IPS DF 19.7 (cell line): Measurements from ENCODE around the gene PRMT7.

Experiments used
- DNase-seq: peaks from one replicate; pipeline ENCODE4 v3.0.0-alpha.2; 2013; ENCODE audit warnings: low read depth, low spot score

PRMT7 gene, protein sequence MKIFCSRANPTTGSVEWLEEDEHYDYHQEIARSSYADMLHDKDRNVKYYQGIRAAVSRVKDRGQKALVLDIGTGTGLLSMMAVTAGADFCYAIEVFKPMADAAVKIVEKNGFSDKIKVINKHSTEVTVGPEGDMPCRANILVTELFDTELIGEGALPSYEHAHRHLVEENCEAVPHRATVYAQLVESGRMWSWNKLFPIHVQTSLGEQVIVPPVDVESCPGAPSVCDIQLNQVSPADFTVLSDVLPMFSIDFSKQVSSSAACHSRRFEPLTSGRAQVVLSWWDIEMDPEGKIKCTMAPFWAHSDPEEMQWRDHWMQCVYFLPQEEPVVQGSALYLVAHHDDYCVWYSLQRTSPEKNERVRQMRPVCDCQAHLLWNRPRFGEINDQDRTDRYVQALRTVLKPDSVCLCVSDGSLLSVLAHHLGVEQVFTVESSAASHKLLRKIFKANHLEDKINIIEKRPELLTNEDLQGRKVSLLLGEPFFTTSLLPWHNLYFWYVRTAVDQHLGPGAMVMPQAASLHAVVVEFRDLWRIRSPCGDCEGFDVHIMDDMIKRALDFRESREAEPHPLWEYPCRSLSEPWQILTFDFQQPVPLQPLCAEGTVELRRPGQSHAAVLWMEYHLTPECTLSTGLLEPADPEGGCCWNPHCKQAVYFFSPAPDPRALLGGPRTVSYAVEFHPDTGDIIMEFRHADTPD

DNA sequence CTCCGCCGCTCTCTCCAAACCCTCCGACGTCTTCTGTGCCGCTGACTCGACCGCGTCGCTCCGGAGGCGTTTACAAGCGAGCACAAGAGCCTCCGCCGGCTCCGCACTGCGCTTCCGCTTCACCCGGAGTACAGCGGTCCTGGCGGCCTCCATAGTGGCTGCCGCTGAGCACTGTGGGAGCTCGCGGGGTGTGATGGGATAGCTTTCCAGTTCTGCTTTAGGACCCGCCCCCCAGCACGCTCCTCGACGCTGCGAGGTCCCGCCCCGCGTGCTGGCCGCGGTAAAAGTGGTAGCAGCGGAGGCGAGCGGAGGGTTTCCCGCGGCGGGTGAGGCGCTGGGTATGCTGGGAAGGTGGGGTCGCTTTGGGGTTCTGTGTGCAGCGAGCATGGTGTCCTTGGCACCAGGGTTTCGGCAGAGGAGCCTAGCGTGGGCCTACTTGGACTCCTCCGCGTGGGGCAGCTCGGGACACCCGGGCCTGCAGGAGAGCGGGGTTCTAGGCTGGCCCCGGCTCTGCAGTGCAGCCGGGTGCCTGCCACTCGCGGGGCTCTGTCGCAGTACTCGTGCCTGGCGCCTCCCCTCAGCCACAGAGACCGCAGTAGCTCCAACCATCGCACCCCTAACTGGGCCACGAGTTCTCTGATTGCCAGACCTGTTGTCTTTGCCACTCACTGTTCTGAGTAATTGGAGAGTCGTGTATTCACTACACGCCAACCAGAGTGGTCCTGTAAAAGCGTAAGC lies at the start of gene PRMT7, which contains the start of gene SLC7A6OS:
TSS of gene PRMT7 (plus strand) at position 246 of the 738 bp plus-strand sequence. CDS start 4,961 bp downstream, outside the sequence.
TSS of gene SLC7A6OS (minus strand) at position 173 of the 738 bp plus-strand sequence. CDS start at position 153, 20 bp downstream.
- peak; percentile 73 for DNase-seq

DNA sequence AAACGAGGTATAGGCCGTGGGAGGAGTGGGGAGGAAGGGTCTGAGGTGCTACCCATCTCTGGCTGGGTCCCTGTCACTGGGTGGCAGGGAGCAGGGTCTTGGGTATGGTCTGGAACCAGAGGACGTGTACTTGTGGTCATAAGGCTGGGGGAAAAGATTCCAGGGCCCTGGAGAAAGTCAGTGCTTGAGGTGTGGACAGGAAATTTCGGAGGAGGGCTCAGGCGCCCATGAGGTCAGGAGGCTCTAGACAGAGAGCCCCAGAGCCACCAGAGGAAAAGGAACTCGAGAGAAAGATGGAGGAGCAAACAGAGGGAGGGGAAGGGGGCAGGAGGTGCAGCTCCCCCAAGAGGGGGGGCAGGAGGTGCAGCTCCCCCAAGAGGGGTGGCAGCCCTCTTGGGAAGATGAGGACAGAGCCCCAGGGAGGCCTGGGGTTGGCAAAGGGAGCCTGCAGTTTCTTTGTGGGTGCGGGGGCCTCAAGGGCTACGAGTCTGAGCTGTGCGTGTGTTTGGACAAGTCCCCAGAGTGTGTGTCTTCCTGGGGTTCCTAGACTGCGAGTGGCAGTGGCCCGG lies 47.2 kb upstream of the PRMT7 start:
- no peak for DNase-seq

DNA sequence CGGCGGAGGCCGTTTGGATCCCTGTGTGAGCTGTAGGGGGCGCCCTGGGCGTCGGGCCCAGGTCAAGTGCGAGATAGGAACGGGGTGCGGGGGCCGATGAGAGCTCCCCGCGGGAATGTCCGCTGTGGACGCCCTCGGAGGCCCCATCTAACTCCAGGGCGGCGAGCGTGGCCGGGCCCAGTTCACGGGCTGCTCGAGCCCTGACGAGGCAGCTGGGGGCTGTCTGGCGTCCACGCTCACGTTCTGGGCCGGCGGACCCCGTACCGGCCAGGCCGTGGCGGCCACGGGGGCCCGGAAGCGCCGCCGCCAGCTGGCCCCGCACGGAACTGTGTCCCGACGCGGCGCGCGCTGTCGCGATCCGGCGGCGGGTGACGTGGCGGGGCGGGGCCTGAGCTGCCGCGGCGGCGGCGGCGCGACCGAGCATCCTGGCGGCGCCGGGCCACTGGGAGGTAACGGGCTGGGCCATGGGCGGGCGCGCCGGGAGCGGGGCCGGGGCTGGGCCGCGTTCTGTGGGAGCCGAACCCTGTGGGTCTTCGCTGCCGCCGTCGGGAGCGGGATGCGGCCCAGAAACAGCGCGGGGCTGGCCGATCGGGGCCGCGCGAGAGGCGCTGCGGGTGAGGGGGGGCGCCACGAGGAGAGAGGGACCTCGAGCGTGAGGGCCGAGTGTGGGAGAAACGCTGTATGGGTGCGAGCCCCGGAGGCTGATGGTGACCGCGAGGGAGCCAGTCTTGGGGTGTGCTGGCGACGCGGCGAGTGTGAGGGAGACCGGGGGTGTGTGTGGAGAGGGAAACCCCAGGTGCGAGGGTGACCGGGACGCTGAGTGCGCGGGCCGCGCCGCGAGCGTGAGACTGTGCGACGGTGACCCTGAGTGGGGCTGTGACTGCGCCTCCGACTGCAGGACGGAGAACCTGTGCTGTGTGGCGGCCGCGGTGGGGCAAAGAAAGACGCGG lies 46.4 kb upstream of the PRMT7 start, which contains the start of gene SLC7A6:
TSS of gene SLC7A6 (plus strand) at position 399 of the 950 bp plus-strand sequence. CDS start 10,201 bp downstream, outside the sequence.
- no peak for DNase-seq

DNA sequence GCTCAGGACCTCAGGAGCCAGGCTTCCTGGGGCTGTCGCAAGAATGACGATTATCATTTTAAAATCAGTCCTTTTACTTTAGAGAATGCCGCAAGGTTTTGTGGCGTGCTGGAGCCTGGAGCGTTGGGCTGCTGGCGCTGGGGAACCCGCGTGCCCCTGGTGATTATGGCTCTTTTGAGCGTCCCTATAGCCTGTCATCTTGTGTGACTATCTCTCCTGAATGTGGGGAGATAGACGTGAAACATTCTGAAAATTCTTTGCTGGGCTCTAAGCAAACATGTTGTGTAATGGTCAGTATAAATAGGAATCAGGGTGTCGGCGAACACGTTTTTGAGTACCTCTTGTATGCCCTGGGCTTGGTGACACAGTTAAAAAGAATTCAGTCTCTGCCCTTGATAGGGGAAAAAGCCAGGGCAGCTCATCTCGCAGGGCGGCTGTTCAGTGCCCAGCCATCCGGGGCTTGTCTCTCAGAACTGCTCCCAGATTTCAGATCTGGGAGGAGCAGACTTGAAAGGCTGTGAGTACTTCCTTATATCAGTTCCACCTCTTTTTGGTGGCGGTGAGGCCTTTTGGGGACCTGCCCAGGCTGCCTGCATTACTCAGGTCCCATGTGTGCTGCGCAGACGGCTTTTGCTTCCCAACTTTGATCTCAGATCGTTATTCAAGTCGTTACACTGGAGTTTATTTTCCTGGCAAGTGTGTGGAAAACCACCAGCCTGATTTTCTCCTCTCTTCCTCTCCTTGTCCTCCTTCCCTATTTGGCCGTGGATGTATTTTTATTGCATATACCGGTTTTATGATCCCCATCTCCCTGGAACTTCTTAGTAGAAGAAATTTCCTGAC lies 45.5 kb upstream of the PRMT7 start:
- DNase-seq, result no peak

DNA sequence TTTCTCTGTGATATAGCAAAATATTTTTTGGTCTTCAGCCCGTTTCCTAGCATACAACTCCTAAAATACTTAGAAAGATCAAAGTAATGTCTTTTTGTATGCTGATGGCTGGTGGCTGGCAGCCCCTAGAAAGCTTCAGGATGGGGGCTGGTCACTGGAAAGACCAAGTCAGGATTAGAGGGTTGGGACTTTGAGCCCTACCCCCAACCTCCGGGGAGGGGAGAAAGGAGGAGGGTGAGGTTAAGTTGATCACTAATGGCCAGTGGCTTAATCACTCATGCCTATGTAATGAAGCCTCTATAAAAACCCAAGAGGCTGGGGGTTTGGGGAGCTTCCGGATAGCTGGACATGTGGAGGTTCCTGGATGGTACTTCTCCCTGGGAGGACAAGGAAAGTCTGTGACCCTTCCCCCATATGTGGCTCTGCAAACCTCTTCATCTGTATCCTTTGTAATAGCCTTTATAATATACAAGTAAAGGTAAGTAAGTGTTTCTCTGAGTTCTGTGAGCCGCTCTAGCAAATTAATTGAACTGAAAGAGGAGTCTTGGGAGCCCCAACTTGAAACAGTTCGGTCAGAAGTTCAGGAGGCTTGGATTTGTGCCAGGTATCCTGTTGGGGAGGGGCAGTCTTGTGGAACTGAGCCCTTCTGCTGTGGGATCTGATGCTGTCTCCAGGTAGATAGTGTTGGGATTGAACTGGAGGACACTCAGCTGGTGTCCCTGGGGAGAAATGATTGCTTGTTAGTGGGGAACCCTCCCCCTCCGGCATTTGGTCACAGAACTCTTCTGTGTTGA lies 43.0 kb upstream of the PRMT7 start:
- no peak for DNase-seq

DNA sequence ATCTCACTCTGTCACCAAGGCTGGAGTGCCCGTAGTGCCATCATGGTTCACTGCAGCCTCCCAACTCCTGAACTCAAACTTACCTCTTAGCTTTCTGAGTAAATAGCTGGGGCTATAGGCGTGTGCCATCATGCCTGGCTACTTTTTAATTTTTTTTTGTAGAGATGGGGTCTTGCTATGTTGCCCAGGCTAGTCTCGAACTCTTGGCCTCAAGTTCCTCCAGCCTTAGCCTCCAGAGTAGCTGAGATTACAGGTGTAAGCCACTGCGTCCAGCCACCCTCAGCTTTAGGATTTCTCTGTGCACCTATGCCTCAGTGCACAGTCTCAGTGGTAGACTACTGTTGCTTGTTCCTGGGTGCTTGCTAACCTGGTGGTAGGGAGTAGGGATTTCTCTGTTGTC lies 41.0 kb upstream of the PRMT7 start:
- no peak for DNase-seq

- no peak for DNase-seq
These were observed 40.5 kb upstream of the PRMT7 start for GRCh38 chr16:68270353-68270752.

- DNase-seq, result no peak
These were observed 38.2 kb upstream of the PRMT7 start for GRCh38 chr16:68272507-68273209.

- DNase-seq, result no peak
These were observed 37.4 kb upstream of the PRMT7 start for GRCh38 chr16:68273459-68273858.

GRCh38 chr16:68273896-68274295 lies 36.9 kb upstream of the PRMT7 start:
- no peak for DNase-seq

DNA sequence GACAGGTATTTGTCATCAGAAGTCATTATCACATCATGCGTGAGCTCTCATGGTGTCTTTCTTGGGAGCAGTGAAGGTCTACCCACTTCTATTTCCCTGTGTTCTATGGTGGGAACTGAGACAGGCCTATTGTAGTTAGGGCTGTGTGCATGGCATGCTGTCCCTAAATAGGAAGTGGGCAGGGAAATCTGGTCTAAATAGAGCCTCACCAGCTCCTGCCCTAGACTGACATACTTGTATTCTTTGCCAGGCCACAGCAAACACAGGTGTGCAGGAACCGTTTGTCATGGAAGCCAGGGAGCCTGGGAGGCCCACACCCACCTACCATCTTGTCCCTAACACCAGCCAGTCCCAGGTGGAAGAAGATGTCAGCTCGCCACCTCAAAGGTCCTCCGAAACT lies 36.4 kb upstream of the PRMT7 start:
- DNase-seq, result no peak

GRCh38 chr16:68275611-68276191 lies 35.1 kb upstream of the PRMT7 start:
- no peak for DNase-seq

GRCh38 chr16:68276223-68276622 lies 34.6 kb upstream of the PRMT7 start:
- no peak for DNase-seq

DNA sequence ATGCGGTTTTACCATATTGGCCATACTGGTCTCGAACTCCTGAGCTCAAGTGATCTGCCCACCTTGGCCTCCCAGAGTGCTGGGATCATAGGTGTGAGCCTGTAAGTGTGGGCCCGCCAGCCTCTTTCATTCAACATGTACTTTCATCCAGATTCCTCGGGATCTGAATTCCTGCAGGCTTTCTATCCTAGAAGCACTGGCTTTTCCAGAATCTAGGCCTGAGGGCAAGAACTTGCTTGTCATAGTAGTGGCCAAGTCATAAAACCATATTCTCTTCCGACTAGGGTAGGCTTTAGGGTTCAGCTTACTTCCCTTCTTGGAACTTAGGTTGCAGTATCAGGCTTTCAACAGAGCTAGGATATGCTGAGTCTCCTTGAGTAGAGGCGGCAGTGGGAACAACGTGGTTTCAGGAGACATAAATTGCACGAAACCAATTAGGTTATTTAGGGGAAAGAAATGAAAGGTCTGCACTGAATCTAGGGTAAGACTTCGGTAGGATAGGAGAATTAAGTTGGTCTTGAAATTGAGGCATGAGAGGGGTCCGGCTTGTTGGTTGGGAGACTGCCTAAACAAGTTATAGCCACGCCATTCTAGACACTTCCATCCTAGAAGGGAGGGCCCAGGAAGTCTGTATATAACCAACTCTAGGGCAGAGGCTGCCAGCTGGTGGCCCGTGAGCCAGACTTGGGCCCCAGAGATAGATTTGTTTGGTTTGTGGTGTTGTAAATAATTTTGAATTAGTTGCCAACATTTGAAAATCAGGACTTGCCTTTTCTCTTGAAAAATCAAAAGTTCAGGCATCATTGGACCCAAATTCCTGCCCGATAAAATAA lies 30.9 kb upstream of the PRMT7 start:
- no peak for DNase-seq

- no peak for DNase-seq
These were observed 29.3 kb upstream of the PRMT7 start for GRCh38 chr16:68281368-68282063.

GRCh38 chr16:68282064-68282452 lies 28.8 kb upstream of the PRMT7 start:
- DNase-seq, result no peak
